Inflammatory macrophage treated with lipopolysaccharide for 1 hour (primary cell): ENCODE results near the gene CD3D.
A peak's percentile ranks its signal among the peaks of the same experiment; 100 is the strongest.

Experiments used
- DNase-seq, 2 donors: peaks; one replicate each; pipeline ENCODE4 v3.0.0-alpha.2; 2020 to 2022

CD3D gene

DNA sequence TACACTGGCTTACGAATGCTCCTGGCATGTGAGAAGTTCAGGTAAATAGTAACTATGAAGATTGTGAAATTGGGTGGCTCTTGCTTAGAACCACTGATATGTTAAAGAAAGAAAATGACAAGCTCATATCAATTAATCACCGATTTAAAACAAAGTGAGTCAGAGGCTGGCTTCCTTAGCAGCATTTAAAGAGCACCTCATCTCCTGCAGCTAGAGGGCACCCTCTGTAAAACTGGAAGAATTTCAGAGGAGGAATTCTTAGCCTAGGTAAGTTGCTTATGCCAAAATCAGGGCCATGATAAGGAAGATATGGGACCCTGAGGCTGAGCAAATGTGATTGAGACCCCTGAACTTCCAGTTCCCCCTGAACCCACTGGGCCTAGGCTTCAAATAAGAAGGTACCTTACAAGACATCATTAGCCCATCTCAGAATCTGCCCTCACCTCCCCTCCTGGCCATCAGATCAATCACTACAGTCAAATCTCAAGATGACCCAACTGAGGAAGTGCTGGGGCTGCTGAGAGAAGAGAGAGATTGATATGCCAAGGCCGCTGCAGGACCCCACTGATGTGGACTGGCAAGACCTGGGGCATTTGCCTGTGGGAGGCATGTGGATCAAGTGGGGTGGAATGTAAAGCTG, 46.6 kb downstream of the CD3D start:
- peak; percentile 24 to 51 for DNase-seq

GRCh38 chr11:118295199-118295598, 47.3 kb downstream of the CD3D start:
- peak in 1 of 2 donors; percentile 12 for DNase-seq

GRCh38 chr11:118294053-118294452, 48.5 kb downstream of the CD3D start:
- no peak for DNase-seq

DNA sequence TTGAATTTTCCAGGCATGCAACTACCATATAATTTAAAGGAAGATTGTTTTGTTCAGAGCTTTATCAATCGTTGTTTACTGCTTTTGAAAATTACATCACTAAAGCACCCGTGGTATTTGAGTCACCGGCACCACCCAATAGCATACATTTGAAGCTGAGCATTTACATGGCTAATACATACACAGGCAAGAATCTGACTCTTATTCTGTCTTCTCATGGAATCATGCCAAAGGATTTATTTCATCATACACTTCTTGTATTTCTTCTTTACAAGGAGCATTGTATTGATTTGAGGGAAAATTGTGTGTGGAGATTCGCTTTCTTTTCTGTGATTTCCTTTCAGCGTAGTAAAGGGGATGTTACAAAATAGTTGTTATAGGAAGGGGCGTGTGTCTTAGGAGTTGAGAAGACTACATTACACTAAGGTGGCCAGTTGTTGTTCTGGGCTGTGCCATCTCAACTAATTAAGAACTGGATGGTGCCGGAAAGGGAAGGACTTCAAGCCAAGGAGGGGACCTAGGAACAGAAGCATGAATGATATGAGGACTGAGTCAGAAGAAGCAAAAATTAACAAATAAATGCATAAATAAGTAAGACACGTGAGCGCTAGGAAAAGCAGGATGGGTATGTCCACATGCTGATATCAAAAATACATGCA, 50.9 kb downstream of the CD3D start:
- DNase-seq, result peak; percentile 80 to 89

- peak; percentile 58 to 80 for DNase-seq
Observed at GRCh38 chr11:118290923-118291322, 51.6 kb downstream of the CD3D start.

DNA sequence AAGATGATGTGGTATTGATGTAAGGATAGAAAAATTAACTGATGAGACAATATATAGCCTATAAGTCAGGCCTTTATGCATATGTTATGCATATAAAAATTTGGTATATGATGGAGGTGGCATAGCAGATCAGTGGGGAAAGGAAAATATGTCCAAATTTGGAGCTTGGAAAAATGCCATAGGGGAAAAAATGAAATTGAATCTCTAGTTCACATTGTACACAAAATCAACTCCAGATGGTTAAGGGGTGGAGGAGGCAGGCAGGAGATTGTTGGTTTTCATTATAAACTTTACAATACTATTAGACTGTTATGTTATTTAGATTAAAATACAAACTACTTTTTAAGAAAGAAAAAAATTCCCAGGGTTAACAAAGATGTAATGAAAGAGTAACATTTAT, 53.1 kb downstream of the CD3D start:
- DNase-seq, result no peak
